CD4-positive, alpha-beta T cell treated with Interleukin-15 for 1 hour (primary cell): ENCODE measurements around the gene CLSTN1.

Source experiments
- DNase-seq: peaks from one replicate; pipeline ENCODE4 v3.0.0-alpha.2; 2020

The CLSTN1 gene

DNA sequence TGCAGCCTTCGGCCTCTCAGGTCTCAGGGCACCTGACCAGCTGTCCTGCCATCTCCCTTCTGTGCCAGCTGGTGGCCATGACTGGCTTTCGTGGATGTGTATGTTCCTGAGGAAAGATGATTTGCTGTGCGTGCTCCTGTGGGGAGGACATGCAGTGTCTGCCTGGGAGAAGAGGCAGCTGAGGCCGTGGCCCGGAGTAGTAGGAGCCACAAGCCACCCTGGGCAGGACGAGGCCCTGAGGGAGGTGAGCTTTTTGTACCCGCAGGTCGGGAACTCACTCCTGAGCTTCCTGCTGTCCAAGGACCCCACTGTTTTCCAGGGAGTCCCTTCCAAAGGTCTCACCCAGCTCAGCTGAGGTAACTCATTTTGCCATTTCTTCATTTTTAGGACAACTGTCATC lies 113.7 kb downstream of the CLSTN1 start:
- DNase-seq: no peak

DNA sequence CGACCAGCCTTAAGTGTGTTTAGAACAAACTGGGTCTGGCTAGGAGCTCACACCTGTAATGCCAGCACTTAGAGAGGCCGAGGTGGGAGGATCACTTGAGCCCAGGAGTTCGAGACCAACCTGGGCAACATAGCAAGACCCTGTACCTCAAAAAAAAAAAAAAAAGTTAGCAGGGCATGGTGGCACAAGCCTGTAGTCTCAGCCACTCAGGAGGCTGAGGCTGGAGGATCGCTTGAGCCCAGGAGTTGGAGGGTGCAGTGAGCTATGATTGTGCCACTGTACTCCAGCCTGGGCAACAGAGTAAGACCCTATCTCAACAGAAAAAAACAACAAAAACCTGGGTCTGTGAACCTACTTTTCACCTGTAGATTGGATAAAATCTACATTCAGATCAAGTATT lies 117.6 kb downstream of the CLSTN1 start:
- DNase-seq: no peak

GRCh38 chr1:9705337-9706093 lies 118.2 kb downstream of the CLSTN1 start:
- no peak for DNase-seq

DNA sequence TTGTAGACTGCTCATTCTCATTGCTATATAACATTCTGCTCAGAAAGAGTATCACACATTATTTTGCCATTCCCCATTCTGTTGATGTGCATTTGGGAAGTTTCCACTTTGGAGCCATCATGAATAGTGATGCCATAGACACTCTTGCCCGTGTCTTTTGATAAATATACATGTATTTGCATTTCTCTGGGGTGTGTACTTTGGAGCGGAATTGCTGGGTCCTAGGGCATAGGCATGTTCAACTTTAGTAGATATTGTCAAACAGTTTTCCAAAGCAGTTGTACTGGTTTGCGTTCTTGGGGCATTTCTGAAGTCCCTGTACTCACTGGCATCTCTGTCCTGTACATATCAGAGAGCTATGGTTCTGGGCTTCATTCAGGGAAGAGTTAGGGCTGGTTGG lies 120.1 kb downstream of the CLSTN1 start:
- no peak for DNase-seq

DNA sequence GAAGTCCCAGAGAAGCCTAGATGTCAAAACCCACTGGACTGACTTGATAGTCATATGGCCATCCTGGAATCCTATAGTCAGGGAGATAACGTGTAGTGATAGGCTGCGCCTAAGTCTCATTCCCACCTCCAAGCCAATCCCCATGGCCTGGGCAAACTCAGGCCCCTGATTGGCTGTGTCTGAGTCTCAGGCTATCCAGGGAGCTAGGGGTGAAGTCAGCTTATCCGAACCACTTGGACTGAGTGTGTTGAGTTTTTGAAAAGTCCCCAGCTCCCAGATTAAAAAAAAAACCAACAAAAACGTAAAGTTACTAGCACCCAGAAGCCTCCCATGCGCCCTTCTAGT lies 120.6 kb downstream of the CLSTN1 start:
- no peak for DNase-seq

DNA sequence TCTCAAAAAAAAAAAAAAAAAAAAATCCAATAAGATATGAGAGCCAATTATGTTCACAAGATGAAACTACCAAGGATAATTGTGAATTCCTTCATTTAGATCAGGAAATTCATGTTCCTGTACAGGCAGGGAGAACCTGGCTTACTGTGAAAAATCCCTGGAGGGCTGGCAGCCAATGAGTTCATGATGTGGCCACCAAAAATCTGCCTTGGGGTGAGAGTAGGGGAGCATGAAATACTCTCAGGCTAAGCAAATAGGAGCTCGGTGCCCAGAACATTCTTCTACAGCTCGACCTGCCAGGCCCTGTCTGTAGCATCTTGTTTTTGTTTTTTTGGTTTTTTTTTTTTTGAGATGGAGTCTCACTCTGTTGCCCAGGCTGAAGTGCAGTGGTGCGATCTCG lies 122.1 kb downstream of the CLSTN1 start:
- DNase-seq: no peak

GRCh38 chr1:9700340-9700739 lies 123.4 kb downstream of the CLSTN1 start:
- DNase-seq: no peak

GRCh38 chr1:9699361-9699760 lies 124.4 kb downstream of the CLSTN1 start:
- no peak for DNase-seq

DNA sequence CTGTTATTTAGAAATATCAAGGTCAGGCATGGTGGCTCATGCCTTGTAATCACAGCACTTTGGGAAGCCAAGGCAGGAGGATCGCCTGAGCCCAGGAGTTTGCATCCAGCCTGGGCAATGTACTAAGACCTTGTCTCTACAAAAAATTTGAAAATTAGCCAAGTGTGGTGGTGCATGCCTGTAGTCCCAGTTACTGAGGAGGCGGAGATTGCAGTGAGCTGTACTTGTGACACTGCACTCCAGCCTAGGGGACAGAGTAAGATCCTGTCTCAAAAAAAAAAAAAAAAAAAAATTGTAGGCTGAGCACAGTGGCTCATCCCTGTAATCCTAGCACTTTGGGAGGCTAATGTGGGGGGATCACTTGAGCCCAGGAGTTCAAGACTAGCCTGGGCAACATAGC lies 127.0 kb downstream of the CLSTN1 start:
- DNase-seq: no peak

GRCh38 chr1:9691691-9692090 lies 132.1 kb downstream of the CLSTN1 start:
- DNase-seq: no peak

DNA sequence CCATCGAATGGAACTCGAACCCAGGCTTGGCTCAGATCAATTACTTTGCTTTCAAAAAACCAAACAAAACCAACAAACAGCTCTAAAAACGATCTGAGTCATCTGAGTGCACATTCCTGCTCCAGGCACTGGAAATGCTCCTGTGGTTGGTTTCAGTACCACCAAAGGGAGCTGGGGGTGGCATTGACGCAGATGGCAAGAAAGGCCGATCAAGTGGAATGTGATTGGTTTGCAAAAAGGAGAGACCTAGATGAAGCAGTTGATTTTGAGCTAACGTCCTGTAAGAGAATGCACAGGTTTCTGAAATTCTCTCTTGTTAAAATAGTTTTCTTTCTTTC lies 132.7 kb downstream of the CLSTN1 start:
- DNase-seq: no peak

DNA sequence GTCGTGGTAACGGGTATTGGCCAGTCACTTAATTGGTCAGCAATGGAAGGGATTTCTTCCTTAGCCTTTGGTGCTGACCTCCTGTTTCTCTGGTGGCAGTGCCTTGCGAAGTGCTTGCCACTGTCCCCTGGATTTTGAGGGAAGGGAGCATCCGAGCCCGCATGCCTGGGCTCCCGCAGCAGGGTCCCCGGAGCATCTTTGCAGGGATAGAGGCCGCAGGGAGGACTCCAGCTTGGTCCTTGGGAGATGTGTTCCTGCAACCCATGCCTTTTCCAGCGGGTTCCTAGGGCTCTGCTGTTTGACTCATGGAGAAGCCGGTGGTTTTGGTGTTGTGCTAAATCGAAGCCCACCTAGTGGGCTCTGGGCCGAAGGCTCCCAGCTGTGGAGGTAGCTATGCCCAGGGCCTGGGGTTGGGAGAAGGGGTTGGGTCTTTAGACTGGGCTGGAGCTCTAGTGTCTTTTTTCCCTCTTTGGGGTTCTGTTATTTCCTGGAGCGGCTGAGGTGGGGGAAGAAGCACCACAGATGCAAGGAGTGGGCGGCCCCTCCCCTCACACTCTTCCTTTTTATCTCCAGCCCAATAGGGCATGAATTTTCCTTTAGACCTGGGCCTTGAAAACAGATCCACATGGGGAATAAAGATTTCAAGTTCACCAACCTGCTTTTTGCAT lies 133.2 kb downstream of the CLSTN1 start:
- DNase-seq: no peak

DNA sequence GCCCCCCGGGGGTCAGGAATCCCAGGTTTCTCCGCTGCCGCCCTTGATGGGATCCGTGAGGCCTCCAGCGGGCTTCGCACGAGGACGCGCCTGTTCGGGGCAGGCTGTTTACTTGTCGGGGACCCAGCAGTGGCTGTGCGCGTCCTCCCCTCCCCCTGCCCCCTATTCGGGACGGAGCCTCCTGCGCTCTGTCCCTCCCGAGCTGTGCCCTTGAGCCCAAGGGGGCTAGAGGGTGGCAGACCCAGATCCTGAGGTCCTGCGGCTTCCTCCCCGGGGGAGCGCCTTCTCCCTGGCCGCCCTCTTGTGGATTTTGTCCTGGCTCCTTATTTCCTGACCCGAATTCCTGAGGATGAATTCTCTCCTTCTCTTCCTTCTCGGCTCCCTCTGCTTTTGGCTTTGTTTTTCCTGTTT lies 133.8 kb downstream of the CLSTN1 start:
- DNase-seq: no peak

GRCh38 chr1:9689011-9689706 lies 134.6 kb downstream of the CLSTN1 start:
- peak; percentile 80 for DNase-seq

- no peak for DNase-seq
Measured at GRCh38 chr1:9688599-9688998, 135.2 kb downstream of the CLSTN1 start.

GRCh38 chr1:9687874-9688582 lies 135.7 kb downstream of the CLSTN1 start:
- DNase-seq: no peak

- peak; percentile 82 for DNase-seq
Measured at GRCh38 chr1:9687120-9687873, 136.5 kb downstream of the CLSTN1 start.

DNA sequence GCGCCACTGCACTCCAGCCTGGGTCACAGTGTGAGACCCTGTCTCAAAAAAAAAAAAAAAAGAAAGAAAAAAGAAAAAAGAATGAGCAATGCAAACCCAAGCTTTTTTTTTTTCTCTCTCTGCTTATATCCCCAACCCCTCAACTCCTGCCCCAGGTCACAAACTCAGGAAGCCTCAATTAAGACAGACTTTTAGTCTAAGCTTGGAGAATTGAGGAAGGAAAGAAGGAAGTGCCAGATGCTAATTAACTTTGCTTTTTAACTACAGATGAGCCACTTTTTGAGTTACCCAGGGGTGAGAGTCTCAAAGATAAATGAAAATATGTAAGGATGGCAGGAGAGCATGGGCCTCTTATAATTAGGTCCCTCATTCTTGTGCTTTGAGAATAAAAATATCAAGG lies 139.0 kb downstream of the CLSTN1 start:
- no peak for DNase-seq

GRCh38 chr1:9680828-9681227 lies 142.9 kb downstream of the CLSTN1 start:
- no peak for DNase-seq

GRCh38 chr1:9680091-9680490 lies 143.7 kb downstream of the CLSTN1 start:
- DNase-seq: no peak
